Activated effector memory CD4-positive, alpha-beta T cell treated with anti-CD3 and anti-CD28 coated beads, Interleukin-2, amount 50 U/mL, for 16 hours (primary cell): ENCODE data around the gene MEGF11.
"Not testable (repeated sequence)": the region's sequence is repeated elsewhere in the genome, so short reads cannot be mapped to it uniquely, and the experiment has no call there.

Source experiments
- DNase-seq: peaks from one replicate; pipeline ENCODE4 v3.0.0-alpha.2; 2020

MEGF11 gene

GRCh38 chr15:66270932-66271331, 17.4 kb upstream of the MEGF11 start:
- no peak for DNase-seq

GRCh38 chr15:66269326-66270090, 16.0 kb upstream of the MEGF11 start:
- DNase-seq, result no peak

GRCh38 chr15:66264859-66265513, 11.4 kb upstream of the MEGF11 start:
- no peak for DNase-seq

- DNase-seq, result not testable (repeated sequence)
Measured at GRCh38 chr15:66262837-66263236, 9.3 kb upstream of the MEGF11 start.

- DNase-seq, result no peak
Measured at GRCh38 chr15:66261056-66261455, 7.5 kb upstream of the MEGF11 start.

GRCh38 chr15:66256692-66257091, 3.1 kb upstream of the MEGF11 start:
- DNase-seq, result no peak

GRCh38 chr15:66254951-66255676, 1.6 kb upstream of the MEGF11 start:
- no peak for DNase-seq

- no peak for DNase-seq
Measured at GRCh38 chr15:66254089-66254950, 770 bp upstream of the MEGF11 start.

GRCh38 chr15:66252685-66253417, 699 bp downstream of the MEGF11 start:
- peak; percentile 68 for DNase-seq

GRCh38 chr15:66251790-66252684, 1.5 kb downstream of the MEGF11 start:
- DNase-seq, result peak; percentile 77

- no peak for DNase-seq
Measured at GRCh38 chr15:66251065-66251789, 2.3 kb downstream of the MEGF11 start.

GRCh38 chr15:66249605-66250174, 3.9 kb downstream of the MEGF11 start:
- no peak for DNase-seq

- no peak for DNase-seq
Measured at GRCh38 chr15:66246937-66247336, 6.6 kb downstream of the MEGF11 start.

GRCh38 chr15:66245832-66246231, 7.7 kb downstream of the MEGF11 start:
- DNase-seq, result not testable (repeated sequence)

- DNase-seq, result no peak
Measured at GRCh38 chr15:66241908-66242285, 11.7 kb downstream of the MEGF11 start.

- no peak for DNase-seq
Measured at GRCh38 chr15:66241087-66241907, 12.3 kb downstream of the MEGF11 start.

GRCh38 chr15:66240240-66240794, 13.2 kb downstream of the MEGF11 start:
- no peak for DNase-seq

GRCh38 chr15:66239514-66239913, 14.0 kb downstream of the MEGF11 start:
- no peak for DNase-seq

GRCh38 chr15:66238318-66238717, 15.2 kb downstream of the MEGF11 start:
- DNase-seq, result no peak
